GM10266 (cell line): ENCODE measurements around the gene MYO9B.
"Not testable (repeated sequence)": the region's sequence is repeated elsewhere in the genome, so short reads cannot be mapped to it uniquely, and the experiment has no call there.

ENCODE experiments used
- DNase-seq: peaks from one replicate; pipeline ENCODE4 v3.0.0; 2012; ENCODE audit errors: extremely low spot score
- TF ChIP-seq, protein P1 (sequence below): IDR thresholded peaks from 2 replicates; pipeline ENCODE4 v1.5.1; 2012; ENCODE audit warnings: mild to moderate bottlenecking, low read depth; ENCODE audit not compliant: control insufficient read depth, insufficient read depth; ENCODE audit errors: missing control alignments

MYO9B gene

GRCh38 chr19:17137417-17137816 is 61.8 kb downstream of the MYO9B start:
- TF ChIP-seq, protein P1, sequence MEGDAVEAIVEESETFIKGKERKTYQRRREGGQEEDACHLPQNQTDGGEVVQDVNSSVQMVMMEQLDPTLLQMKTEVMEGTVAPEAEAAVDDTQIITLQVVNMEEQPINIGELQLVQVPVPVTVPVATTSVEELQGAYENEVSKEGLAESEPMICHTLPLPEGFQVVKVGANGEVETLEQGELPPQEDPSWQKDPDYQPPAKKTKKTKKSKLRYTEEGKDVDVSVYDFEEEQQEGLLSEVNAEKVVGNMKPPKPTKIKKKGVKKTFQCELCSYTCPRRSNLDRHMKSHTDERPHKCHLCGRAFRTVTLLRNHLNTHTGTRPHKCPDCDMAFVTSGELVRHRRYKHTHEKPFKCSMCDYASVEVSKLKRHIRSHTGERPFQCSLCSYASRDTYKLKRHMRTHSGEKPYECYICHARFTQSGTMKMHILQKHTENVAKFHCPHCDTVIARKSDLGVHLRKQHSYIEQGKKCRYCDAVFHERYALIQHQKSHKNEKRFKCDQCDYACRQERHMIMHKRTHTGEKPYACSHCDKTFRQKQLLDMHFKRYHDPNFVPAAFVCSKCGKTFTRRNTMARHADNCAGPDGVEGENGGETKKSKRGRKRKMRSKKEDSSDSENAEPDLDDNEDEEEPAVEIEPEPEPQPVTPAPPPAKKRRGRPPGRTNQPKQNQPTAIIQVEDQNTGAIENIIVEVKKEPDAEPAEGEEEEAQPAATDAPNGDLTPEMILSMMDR, result no peak
- DNase-seq, result no peak

DNA sequence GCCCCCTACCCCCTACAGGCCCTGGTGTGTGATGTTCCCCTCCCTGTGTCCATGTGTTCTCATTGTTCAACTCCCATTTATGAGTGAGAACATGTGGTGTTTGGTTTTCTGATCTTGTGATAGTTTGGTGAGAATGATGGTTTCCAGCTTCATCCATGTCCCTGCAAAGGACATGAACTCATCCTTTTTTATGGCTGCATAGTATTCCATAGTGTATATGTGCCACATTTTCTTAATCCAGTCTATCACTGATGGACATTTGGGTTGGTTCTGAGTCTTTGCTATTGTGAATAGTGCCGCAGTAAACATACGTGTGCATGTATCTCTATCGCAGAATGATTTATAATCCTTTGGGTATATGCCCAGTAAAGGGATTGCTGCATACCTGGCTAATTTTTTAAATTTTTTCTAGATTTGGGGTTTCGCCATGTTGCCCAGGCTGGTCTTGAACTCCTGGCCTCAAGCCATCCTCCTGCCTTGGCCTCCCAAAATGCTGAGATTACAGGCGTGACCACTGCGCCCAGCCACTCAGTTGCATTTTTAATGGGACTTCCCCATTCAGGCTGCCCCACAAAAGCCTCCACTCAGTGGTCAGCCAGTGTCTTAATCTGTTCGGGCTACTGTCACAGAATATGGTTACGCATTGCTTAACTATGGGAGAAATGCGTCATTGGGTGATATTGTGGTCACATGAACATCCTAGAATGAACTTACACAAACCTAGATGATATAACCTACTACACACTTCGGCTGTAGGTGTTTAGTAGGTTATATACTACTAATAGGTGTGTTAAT is 62.7 kb downstream of the MYO9B start:
- not testable (repeated sequence) for DNase-seq

DNA sequence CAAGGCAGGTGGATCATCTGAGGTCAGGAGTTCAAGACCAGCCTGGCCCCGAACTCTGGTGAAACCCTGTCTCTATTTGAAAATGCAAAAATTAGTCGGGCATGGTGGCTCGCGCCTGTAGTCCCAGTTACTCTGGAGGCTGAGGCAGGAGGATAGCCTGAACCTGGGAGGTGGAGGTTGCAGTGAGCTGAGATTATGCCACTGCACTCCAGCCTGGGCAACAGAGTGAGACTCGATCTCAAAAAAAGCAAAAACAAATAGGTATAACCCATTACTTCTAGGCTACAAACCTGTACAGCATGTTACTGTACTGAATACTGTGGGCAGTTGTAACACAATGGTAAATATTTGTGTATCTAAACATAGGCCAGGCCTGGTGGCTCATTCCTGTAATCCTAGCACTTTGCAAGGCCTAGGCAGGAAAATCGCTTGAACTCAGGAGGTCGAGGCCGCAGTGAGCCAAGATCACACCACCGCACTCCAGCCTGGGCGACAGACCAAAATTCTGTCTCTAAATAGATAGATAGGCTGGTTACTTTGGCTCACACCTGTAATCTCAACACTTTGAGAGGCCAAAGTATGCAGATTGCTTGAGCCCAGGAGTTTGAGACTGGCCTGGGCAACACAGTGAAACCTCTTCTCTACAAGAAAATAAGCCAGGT is 63.5 kb downstream of the MYO9B start:
- DNase-seq, result no peak
- TF ChIP-seq, protein P1, result no peak

DNA sequence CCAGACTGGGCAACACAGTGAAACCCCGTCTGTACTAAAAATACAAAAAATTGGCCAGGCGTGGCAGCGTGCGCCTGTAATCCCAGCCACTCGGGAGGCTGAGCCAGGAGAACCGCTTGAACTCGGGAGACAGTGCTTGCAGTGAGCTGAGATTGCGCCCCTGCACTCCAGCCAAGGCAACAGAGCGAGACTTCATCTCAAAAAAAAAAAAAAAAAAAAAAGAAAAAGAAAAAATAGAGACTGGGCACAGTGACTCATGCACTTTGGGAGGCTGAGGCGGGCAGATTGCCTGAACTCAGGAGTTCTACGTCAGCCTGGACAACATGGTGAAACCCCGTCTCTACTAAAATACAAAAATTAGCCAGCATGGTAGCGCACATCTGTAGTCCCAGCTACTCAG is 69.2 kb downstream of the MYO9B start:
- DNase-seq, result not testable (repeated sequence)

GRCh38 chr19:17145546-17146497 is 70.2 kb downstream of the MYO9B start:
- TF ChIP-seq, protein P1, result no peak
- no peak for DNase-seq

DNA sequence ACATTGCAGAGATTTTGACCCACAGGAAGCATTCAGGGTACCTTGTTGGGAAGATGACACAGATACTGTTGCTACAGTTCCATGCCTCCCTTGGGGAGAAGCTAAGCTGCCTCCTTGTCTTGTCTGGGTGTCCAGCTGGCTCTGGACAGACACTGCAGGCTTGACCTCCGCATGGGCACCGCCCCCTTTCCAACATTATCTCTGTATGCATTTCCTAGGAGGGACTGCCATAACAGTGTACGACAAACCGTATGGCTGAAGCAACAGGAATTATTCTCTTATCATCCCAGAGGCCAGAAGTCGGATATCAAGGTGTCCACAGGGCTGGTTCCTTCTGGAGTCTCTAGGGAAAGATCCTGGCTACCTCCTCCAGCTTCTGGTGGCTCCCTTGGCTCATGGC is 72.6 kb downstream of the MYO9B start:
- DNase-seq, result no peak
- TF ChIP-seq, protein P1, result no peak

GRCh38 chr19:17149393-17150135 is 74.0 kb downstream of the MYO9B start:
- no peak for DNase-seq
- TF ChIP-seq, protein P1, result no peak
